ENCODE results near the gene UBE2C.

UBE2C gene

DNA sequence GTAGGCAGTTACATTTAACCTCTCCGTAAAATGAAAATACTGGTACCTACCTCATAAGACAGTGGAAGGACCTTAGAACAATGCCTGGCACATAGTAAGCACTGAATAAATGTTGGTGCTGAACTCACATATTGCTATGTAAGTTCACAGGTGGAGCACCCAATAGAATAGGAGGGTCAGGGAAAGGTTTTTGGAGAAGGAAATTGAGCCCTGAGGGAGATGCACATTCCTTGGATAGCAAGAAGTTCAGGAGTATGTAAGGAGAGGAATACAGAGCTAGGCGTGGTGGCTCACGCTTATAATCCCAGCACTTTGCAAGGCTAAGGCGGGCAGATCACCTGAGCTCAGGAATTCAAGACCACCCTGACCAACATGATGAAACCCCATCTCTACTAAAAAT lies 7.0 kb downstream of the UBE2C start (continued):
- TF ChIP-seq PPARA (CRISPR knock-in tag; IDR thresholded peaks at IDR 0.05; ENCODE audit: borderline replicate concordance) (no peak), CSDC2 (CRISPR knock-in tag; IDR thresholded peaks at IDR 0.05) (no peak)
- TF ChIP-seq, protein P1, sequence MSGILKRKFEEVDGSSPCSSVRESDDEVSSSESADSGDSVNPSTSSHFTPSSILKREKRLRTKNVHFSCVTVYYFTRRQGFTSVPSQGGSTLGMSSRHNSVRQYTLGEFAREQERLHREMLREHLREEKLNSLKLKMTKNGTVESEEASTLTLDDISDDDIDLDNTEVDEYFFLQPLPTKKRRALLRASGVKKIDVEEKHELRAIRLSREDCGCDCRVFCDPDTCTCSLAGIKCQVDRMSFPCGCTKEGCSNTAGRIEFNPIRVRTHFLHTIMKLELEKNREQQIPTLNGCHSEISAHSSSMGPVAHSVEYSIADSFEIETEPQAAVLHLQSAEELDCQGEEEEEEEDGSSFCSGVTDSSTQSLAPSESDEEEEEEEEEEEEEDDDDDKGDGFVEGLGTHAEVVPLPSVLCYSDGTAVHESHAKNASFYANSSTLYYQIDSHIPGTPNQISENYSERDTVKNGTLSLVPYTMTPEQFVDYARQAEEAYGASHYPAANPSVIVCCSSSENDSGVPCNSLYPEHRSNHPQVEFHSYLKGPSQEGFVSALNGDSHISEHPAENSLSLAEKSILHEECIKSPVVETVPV (CRISPR knock-in tag; IDR thresholded peaks at IDR 0.05), result no peak

DNA sequence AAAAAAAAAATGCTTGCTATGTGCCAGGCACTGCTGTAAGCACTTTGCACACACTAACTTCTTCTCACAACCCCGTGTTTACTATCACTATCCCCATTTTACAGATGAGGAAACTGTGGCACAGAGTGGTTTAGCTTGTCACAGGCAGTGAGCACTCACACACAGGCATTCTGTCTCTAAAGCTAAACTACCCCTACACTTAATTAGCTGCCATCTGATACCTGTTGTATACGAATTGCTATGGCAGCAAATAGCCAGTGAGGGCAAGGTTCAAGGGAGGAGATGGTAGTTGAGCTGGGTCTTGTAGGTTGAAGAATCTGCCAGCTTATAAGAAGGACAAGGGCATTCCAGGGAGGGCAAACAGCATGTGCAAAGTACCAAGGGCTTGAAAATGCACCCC lies 9.5 kb downstream of the UBE2C start:
- TF ChIP-seq SNAI2 (CRISPR knock-in tag; IDR thresholded peaks at IDR 0.05), result no peak
- ATAC-seq, result no peak

DNA sequence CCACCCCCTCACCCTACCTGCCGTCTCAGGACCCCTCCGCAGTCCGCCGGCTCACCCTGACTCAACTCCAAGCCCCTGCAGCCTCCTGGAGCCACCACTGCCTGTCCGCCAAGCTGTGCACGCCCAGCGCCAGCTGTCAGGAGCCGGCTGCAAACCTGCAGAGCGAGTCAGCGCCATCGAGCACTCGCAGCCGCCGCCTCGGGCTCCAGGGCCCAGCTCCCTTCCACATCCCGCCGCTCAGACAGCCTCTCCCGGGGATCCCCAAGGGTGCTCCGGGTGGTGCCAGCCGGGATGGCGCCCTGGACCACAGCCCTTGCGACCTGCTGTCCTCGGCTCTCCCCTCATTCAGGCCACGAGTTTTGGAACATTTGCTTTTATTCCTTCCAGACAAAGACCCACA lies 10.4 kb downstream of the UBE2C start:
- ATAC-seq, result peak; percentile 75
- TF ChIP-seq, protein P2, sequence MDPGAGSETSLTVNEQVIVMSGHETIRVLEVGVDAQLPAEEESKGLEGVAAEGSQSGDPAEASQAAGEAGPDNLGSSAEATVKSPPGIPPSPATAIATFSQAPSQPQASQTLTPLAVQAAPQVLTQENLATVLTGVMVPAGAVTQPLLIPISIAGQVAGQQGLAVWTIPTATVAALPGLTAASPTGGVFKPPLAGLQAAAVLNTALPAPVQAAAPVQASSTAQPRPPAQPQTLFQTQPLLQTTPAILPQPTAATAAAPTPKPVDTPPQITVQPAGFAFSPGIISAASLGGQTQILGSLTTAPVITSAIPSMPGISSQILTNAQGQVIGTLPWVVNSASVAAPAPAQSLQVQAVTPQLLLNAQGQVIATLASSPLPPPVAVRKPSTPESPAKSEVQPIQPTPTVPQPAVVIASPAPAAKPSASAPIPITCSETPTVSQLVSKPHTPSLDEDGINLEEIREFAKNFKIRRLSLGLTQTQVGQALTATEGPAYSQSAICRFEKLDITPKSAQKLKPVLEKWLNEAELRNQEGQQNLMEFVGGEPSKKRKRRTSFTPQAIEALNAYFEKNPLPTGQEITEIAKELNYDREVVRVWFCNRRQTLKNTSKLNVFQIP (CRISPR knock-in tag; IDR thresholded peaks at IDR 0.05; ENCODE audit: borderline replicate concordance, low read depth), result no peak
- TF ChIP-seq, protein P3, sequence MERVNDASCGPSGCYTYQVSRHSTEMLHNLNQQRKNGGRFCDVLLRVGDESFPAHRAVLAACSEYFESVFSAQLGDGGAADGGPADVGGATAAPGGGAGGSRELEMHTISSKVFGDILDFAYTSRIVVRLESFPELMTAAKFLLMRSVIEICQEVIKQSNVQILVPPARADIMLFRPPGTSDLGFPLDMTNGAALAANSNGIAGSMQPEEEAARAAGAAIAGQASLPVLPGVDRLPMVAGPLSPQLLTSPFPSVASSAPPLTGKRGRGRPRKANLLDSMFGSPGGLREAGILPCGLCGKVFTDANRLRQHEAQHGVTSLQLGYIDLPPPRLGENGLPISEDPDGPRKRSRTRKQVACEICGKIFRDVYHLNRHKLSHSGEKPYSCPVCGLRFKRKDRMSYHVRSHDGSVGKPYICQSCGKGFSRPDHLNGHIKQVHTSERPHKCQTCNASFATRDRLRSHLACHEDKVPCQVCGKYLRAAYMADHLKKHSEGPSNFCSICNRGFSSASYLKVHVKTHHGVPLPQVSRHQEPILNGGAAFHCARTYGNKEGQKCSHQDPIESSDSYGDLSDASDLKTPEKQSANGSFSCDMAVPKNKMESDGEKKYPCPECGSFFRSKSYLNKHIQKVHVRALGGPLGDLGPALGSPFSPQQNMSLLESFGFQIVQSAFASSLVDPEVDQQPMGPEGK (CRISPR knock-in tag; IDR thresholded peaks at IDR 0.05; ENCODE audit: borderline replicate concordance), result no peak
- TF ChIP-seq ESRRG (CRISPR knock-in tag; IDR thresholded peaks at IDR 0.05) (no peak), OSR1 (CRISPR knock-in tag; IDR thresholded peaks at IDR 0.05) (no peak), TCF4 (CRISPR knock-in tag; IDR thresholded peaks at IDR 0.05; ENCODE audit: borderline replicate concordance) (no peak), ZNF70 (CRISPR knock-in tag; IDR thresholded peaks at IDR 0.05) (no peak), ARNTL (CRISPR knock-in tag; IDR thresholded peaks at IDR 0.05; ENCODE audit: borderline replicate concordance, low read depth) (no peak), ZFP3 (CRISPR knock-in tag; IDR thresholded peaks at IDR 0.05) (no peak)
- TF ChIP-seq, protein P4, sequence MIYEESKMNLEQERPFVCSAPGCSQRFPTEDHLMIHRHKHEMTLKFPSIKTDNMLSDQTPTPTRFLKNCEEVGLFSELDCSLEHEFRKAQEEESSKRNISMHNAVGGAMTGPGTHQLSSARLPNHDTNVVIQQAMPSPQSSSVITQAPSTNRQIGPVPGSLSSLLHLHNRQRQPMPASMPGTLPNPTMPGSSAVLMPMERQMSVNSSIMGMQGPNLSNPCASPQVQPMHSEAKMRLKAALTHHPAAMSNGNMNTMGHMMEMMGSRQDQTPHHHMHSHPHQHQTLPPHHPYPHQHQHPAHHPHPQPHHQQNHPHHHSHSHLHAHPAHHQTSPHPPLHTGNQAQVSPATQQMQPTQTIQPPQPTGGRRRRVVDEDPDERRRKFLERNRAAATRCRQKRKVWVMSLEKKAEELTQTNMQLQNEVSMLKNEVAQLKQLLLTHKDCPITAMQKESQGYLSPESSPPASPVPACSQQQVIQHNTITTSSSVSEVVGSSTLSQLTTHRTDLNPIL (CRISPR knock-in tag; IDR thresholded peaks at IDR 0.05; ENCODE audit: low read depth), result no peak

DNA sequence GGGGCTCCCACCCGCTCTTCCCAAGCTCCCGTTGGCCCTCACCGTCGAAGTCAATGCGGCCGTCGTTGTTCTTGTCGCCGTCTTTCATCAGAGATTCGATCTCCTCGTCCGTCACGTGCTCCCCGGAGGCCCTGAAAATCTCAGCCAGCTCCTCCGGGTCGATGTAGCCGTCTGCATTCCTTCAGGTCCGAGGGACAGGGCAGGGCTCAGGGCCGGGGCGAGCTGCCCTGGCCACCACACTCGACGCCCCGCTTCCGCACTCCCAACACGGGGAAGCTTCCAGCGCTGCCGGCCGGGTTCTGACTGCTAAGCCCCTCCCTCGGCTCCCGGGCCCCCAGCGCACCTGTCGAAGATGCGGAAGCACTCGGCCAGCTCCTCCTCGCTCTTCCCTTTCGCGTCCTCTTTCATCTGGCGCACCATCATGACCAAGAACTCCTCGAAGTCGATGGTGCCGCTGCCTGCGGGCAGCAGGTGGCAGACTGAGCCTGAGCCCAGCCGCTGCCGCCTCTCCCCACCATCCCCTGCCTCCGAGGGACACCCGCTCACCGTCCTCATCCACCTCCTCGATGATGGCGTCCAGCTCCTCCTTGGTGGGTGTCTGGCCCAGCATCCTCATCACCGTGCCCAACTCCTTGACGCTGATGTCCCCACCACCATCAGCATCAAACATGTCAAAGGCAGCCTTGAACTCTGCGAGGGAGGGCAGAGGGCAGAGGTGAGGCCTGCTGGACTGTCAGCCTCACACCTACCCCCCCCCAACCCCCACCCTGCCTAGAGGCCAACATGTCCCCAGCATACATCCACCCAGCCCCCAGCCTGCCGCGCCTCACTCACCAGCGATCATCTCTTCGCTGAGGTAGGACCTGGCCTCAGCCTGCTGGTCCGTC lies 11.7 kb downstream of the UBE2C start:
- no peak for ATAC-seq
- TF ChIP-seq TCF4 (CRISPR knock-in tag; IDR thresholded peaks at IDR 0.05; ENCODE audit: borderline replicate concordance) (no peak), ZNF8 (CRISPR knock-in tag; IDR thresholded peaks at IDR 0.05) (no peak), PPARA (CRISPR knock-in tag; IDR thresholded peaks at IDR 0.05; ENCODE audit: borderline replicate concordance) (no peak), ZNF565 (CRISPR knock-in tag; conservative IDR thresholded peaks at IDR 0.05; ENCODE audit: low read depth) (no peak), RARB (CRISPR knock-in tag; IDR thresholded peaks at IDR 0.05) (no peak), ZNF70 (CRISPR knock-in tag; IDR thresholded peaks at IDR 0.05) (no peak), CSDC2 (CRISPR knock-in tag; IDR thresholded peaks at IDR 0.05) (no peak), OSR1 (CRISPR knock-in tag; IDR thresholded peaks at IDR 0.05) (no peak), ZFP3 (CRISPR knock-in tag; IDR thresholded peaks at IDR 0.05) (no peak), ISL1 (CRISPR knock-in tag; IDR thresholded peaks at IDR 0.05) (no peak), ZFP30 (CRISPR knock-in tag; IDR thresholded peaks at IDR 0.05) (no peak), BACH2 (CRISPR knock-in tag; IDR thresholded peaks at IDR 0.05; ENCODE audit: borderline replicate concordance) (no peak)
- TF ChIP-seq, protein P3 (CRISPR knock-in tag; IDR thresholded peaks at IDR 0.05; ENCODE audit: borderline replicate concordance), result no peak
- TF ChIP-seq, protein P5, sequence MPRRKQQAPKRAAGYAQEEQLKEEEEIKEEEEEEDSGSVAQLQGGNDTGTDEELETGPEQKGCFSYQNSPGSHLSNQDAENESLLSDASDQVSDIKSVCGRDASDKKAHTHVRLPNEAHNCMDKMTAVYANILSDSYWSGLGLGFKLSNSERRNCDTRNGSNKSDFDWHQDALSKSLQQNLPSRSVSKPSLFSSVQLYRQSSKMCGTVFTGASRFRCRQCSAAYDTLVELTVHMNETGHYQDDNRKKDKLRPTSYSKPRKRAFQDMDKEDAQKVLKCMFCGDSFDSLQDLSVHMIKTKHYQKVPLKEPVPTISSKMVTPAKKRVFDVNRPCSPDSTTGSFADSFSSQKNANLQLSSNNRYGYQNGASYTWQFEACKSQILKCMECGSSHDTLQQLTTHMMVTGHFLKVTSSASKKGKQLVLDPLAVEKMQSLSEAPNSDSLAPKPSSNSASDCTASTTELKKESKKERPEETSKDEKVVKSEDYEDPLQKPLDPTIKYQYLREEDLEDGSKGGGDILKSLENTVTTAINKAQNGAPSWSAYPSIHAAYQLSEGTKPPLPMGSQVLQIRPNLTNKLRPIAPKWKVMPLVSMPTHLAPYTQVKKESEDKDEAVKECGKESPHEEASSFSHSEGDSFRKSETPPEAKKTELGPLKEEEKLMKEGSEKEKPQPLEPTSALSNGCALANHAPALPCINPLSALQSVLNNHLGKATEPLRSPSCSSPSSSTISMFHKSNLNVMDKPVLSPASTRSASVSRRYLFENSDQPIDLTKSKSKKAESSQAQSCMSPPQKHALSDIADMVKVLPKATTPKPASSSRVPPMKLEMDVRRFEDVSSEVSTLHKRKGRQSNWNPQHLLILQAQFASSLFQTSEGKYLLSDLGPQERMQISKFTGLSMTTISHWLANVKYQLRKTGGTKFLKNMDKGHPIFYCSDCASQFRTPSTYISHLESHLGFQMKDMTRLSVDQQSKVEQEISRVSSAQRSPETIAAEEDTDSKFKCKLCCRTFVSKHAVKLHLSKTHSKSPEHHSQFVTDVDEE (CRISPR knock-in tag; IDR thresholded peaks at IDR 0.05), result no peak
- TF ChIP-seq, protein P1 (CRISPR knock-in tag; IDR thresholded peaks at IDR 0.05), result no peak
- TF ChIP-seq, protein P2 (CRISPR knock-in tag; IDR thresholded peaks at IDR 0.05; ENCODE audit: borderline replicate concordance, low read depth), result no peak

All from SK-N-SH treated with all-trans-retinoic acid at 6 μM for 48 hours (cell line).